Mesendoderm (in vitro differentiated cells): ENCODE results near the gene NT5DC3.

ENCODE experiments used
- DNase-seq: peaks from one replicate; pipeline ENCODE4 v3.0.0; 2013
- H2AK5ac ChIP-seq: 2 replicates; pipeline ENCODE4 v1.6.1; 2013; ENCODE audit warnings: low read length, inconsistent platforms
- H2BK120ac ChIP-seq: 2 replicates; pipeline ENCODE4 v1.6.1; 2013; ENCODE audit warnings: low read depth, mild to moderate bottlenecking, low read length, moderate library complexity, mixed read lengths
- H2BK15ac ChIP-seq: replicated peaks from 2 replicates; pipeline ENCODE4 v1.6.1; 2013; ENCODE audit warnings: low read depth, mild to moderate bottlenecking, moderate library complexity
- H2BK5ac ChIP-seq: 2 replicates; pipeline ENCODE4 v1.6.1; 2013; ENCODE audit warnings: low read length, inconsistent platforms
- H3K18ac ChIP-seq: 2 replicates; pipeline ENCODE4 v1.6.1; 2013; ENCODE audit warnings: mild to moderate bottlenecking, low read length, mixed read lengths
- H3K23ac ChIP-seq: one replicate; pipeline ENCODE4 v1.6.1; 2013; ENCODE audit warnings: low read length
- H3K27ac ChIP-seq: 2 replicates; pipeline ENCODE4 v1.5.1; 2013; ENCODE audit warnings: low read depth, mild to moderate bottlenecking, inconsistent platforms, low read length, moderate library complexity
- H3K27me3 ChIP-seq: 2 replicates; pipeline ENCODE4 v1.6.1; 2013; ENCODE audit warnings: low read length, control low read depth, mild to moderate bottlenecking, inconsistent platforms; ENCODE audit not compliant: insufficient read depth, poor library complexity
- H3K36me3 ChIP-seq: 2 replicates; pipeline ENCODE4 v1.6.1; 2013; ENCODE audit warnings: low read length, inconsistent platforms; ENCODE audit not compliant: control insufficient read depth, insufficient read depth
- H3K4ac ChIP-seq: one replicate; pipeline ENCODE4 v1.6.1; 2013; ENCODE audit warnings: low read depth, mild to moderate bottlenecking, low read length, moderate library complexity
- H3K4me1 ChIP-seq: 2 replicates; pipeline ENCODE4 v1.6.1; 2013; ENCODE audit warnings: low read depth, low read length, inconsistent platforms; ENCODE audit not compliant: control insufficient read depth
- H3K4me2 ChIP-seq: 2 replicates; pipeline ENCODE4 v1.6.1; 2013; ENCODE audit warnings: low read length
- H3K4me3 ChIP-seq: 2 replicates; pipeline ENCODE4 v1.5.1; 2013; ENCODE audit warnings: mild to moderate bottlenecking, low read length
- H3K56ac ChIP-seq: one replicate; pipeline ENCODE4 v1.6.1; 2013; ENCODE audit warnings: low read length
- H3K79me1 ChIP-seq: 2 replicates; pipeline ENCODE4 v1.6.1; 2013; ENCODE audit warnings: low read length, inconsistent platforms
- H3K79me2 ChIP-seq: 2 replicates; pipeline ENCODE4 v1.6.1; 2013; ENCODE audit warnings: mild to moderate bottlenecking, low read length; ENCODE audit not compliant: control insufficient read depth, insufficient read depth
- H3K9ac ChIP-seq: 2 replicates; pipeline ENCODE4 v1.6.1; 2013; ENCODE audit warnings: low read length, inconsistent platforms
- H4K5ac ChIP-seq: one replicate; pipeline ENCODE4 v1.6.1; 2013; ENCODE audit warnings: low read length
- H4K8ac ChIP-seq: one replicate; pipeline ENCODE4 v1.6.1; 2013; ENCODE audit warnings: low read depth, mild to moderate bottlenecking, control low read depth, low read length, moderate library complexity
- WGBS: extraction: QIAGEN DNeasy Blood & Tissue Kit; methylation state at CpG from one replicate; pipeline ENCODE4 v1.1.7; 2013; ENCODE audit warnings: low lambda C conversion rate, missing lambda C conversion rate; ENCODE audit not compliant: insufficient coverage; ENCODE audit errors: extremely low coverage; 5-methylcytosine and 5-hydroxymethylcytosine counted together

The NT5DC3 gene

GRCh38 chr12:103809154-103809553 is 31.9 kb downstream of the NT5DC3 start:
- Histone ChIP-seq H3K79me2 (no peaks in the 10 kb centered on the region), H3K79me1 (peaks cover 3% of the 10 kb centered on the region), H2BK5ac (no peak overlapping the region), H3K4me2 (no peak overlapping the region), H2BK120ac (no peak overlapping the region), H4K8ac (no peak overlapping the region), H3K27ac (no peak overlapping the region), H3K23ac (no peak overlapping the region), H3K27me3 (no peaks in the 10 kb centered on the region), H2BK15ac (no peak overlapping the region), H3K36me3 (peaks cover 2% of the 10 kb centered on the region), H3K4ac (no peak overlapping the region), H3K4me1 (peaks cover 3% of the 10 kb centered on the region), H4K5ac (no peak overlapping the region), H2AK5ac (no peak overlapping the region), H3K4me3 (no peak overlapping the region), H3K18ac (no peak overlapping the region), H3K56ac (no peak overlapping the region), H3K9ac (no peak overlapping the region)
- WGBS: no CpG with 5 or more reads among the region's 4 CpGs
- DNase-seq: peak; percentile 68

- Histone ChIP-seq H2BK120ac (no peak overlapping the region), H3K4me2 (no peak overlapping the region), H2BK15ac (no peak overlapping the region), H3K36me3 (peaks cover 2% of the 10 kb centered on the region), H4K8ac (no peak overlapping the region), H3K23ac (no peak overlapping the region), H4K5ac (no peak overlapping the region), H3K4me3 (no peak overlapping the region), H3K27ac (no peak overlapping the region), H3K56ac (peak overlapping the region; percentile 58), H3K4me1 (peaks cover 3% of the 10 kb centered on the region), H2BK5ac (no peak overlapping the region), H3K79me2 (no peaks in the 10 kb centered on the region), H2AK5ac (no peak overlapping the region), H3K79me1 (peaks cover 3% of the 10 kb centered on the region), H3K4ac (no peak overlapping the region), H3K27me3 (no peaks in the 10 kb centered on the region), H3K9ac (no peak overlapping the region), H3K18ac (no peak overlapping the region)
- WGBS: no CpG with 5 or more reads among the region's 6 CpGs
- no peak for DNase-seq
Measured at GRCh38 chr12:103808239-103808880, 32.7 kb downstream of the NT5DC3 start.

DNA sequence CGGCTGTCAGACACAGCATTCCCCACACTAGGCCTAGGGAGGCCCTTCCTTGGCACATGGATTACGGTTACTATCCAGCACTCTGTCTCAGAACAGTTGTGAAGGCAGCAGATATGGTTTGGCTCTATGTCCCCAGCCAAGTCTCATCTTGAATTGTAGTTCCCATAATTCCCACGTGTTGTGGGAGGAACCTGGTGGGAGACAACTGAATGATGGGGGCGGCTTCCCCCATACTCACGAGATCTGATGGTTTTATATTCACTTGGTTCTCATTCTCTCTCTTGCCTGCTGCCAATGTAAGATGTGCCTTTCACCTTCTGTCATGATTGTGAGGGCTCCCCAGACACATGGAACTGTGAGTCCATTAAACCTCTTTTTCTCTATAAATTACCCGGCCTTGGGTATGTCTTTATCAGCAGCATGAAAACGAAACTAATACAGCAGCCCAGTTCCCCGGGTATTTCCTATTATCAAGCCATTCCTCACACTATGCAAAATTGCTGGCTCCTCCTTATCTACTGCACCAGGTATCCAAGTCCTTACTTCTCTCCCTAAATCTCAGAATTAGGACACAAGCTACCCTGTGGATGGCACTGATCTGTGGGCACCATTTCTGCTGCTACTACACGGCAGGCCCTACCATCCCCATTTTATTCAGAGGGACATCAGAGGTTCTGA is 33.3 kb downstream of the NT5DC3 start:
- no peak for DNase-seq
- H4K5ac ChIP-seq: no peak overlapping the region

DNA sequence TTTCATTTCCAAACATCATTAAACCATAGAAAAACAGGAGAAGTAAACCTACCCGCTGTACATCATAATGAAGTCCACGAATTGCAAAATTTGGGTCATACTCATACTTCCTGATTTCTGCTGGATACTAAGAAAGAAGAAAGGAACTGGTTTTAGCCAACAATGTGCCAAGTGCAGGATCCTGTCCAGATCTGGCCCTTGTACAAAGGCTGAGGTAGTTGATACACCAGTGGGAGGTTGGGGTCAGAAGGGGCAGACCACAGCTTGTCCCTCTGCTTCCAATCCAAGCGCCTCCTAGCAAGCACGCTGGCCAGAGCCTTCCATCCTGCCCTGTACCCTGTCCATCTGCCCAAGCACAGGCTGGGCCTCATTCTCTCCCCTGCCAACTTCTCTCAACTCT is 34.2 kb downstream of the NT5DC3 start:
- no peak overlapping the region for H2BK5ac ChIP-seq
- H3K4me2 ChIP-seq: no peak overlapping the region
- peaks cover 3% of the 10 kb centered on the region for H3K79me1 ChIP-seq
- no peak overlapping the region for H3K4me3 ChIP-seq
- no peak overlapping the region for H3K4ac ChIP-seq
- H3K23ac ChIP-seq: no peak overlapping the region
- H2BK120ac ChIP-seq: no peak overlapping the region
- peaks cover 2% of the 10 kb centered on the region for H3K36me3 ChIP-seq
- H3K79me2 ChIP-seq: no peaks in the 10 kb centered on the region
- H3K56ac ChIP-seq: no peak overlapping the region
- H3K27me3 ChIP-seq: no peaks in the 10 kb centered on the region
- no peak overlapping the region for H4K5ac ChIP-seq
- no peak overlapping the region for H3K18ac ChIP-seq
- H4K8ac ChIP-seq: no peak overlapping the region
- WGBS: no CpG with 5 or more reads among the region's 4 CpGs
- DNase-seq: no peak
- no peak overlapping the region for H3K27ac ChIP-seq
- peaks cover 3% of the 10 kb centered on the region for H3K4me1 ChIP-seq
- H2AK5ac ChIP-seq: no peak overlapping the region
- no peak overlapping the region for H3K9ac ChIP-seq
- no peak overlapping the region for H2BK15ac ChIP-seq

More for the DNA sequence above, 33.3 kb downstream of the NT5DC3 start:
- Histone ChIP-seq H3K27me3 (no peaks in the 10 kb centered on the region), H3K18ac (no peak overlapping the region), H3K56ac (peak overlapping the region; percentile 58), H3K4me3 (no peak overlapping the region), H3K23ac (no peak overlapping the region), H3K4me1 (peaks cover 3% of the 10 kb centered on the region), H3K79me2 (no peaks in the 10 kb centered on the region), H3K36me3 (peaks cover 2% of the 10 kb centered on the region), H2BK15ac (no peak overlapping the region), H3K27ac (no peak overlapping the region), H3K79me1 (peaks cover 3% of the 10 kb centered on the region), H2BK5ac (no peak overlapping the region), H3K4ac (no peak overlapping the region), H3K9ac (no peak overlapping the region), H2BK120ac (no peak overlapping the region), H3K4me2 (no peak overlapping the region), H2AK5ac (no peak overlapping the region), H4K8ac (no peak overlapping the region)
- WGBS: no CpG with 5 or more reads among the region's 9 CpGs

- peaks cover 2% of the 10 kb centered on the region for H3K36me3 ChIP-seq
- no peaks in the 10 kb centered on the region for H3K79me2 ChIP-seq
- no peak for DNase-seq
- no peak overlapping the region for H3K9ac ChIP-seq
- no peak overlapping the region for H3K18ac ChIP-seq
- H3K4me2 ChIP-seq: no peak overlapping the region
- no peak overlapping the region for H3K27ac ChIP-seq
- H3K27me3 ChIP-seq: no peaks in the 10 kb centered on the region
- H3K4me3 ChIP-seq: no peak overlapping the region
- no CpG with 5 or more reads among the region's 5 CpGs for WGBS
- no peak overlapping the region for H4K5ac ChIP-seq
- H4K8ac ChIP-seq: no peak overlapping the region
- no peak overlapping the region for H2BK5ac ChIP-seq
- H3K4me1 ChIP-seq: peaks cover 3% of the 10 kb centered on the region
- no peak overlapping the region for H3K23ac ChIP-seq
- peaks cover 3% of the 10 kb centered on the region for H3K79me1 ChIP-seq
- H2BK120ac ChIP-seq: no peak overlapping the region
- no peak overlapping the region for H3K56ac ChIP-seq
- no peak overlapping the region for H2BK15ac ChIP-seq
- no peak overlapping the region for H2AK5ac ChIP-seq
- H3K4ac ChIP-seq: no peak overlapping the region
Measured at GRCh38 chr12:103805655-103806360, 35.2 kb downstream of the NT5DC3 start.
